GM06990 (cell line): Measurements from ENCODE around the gene TEX19.

Source experiments
- DNase-seq: peaks from one replicate; pipeline ENCODE4 v3.0.0-alpha.2; 2011; ENCODE audit not compliant: insufficient read length; ENCODE audit errors: extremely low read depth
- H3K27me3 ChIP-seq: replicated peaks from 2 replicates; pipeline ENCODE4 v1.6.0; 2011; ENCODE audit warnings: low read length; ENCODE audit not compliant: control insufficient read depth, insufficient read depth
- H3K36me3 ChIP-seq: 2 replicates; pipeline ENCODE4 v1.5.1; 2011; ENCODE audit warnings: low read length; ENCODE audit not compliant: control insufficient read depth, insufficient read depth
- H3K4me3 ChIP-seq: replicated peaks from 2 replicates; pipeline ENCODE4 v1.5.1; 2011; ENCODE audit warnings: low read depth, mild to moderate bottlenecking, control low read depth, low read length
- CTCF ChIP-seq: IDR thresholded peaks from 2 replicates; pipeline ENCODE4 v1.5.1; 2011; ENCODE audit warnings: low read length, control low read depth, mild to moderate bottlenecking, inconsistent platforms; ENCODE audit not compliant: insufficient read depth, poor library complexity, severe bottlenecking

The TEX19 gene

GRCh38 chr17:82327289-82327688 is 31.8 kb upstream of the TEX19 start:
- no peaks in the 10 kb centered on the region for H3K36me3 ChIP-seq
- H3K27me3 ChIP-seq: peaks cover 2% of the 10 kb centered on the region
- H3K4me3 ChIP-seq: no peak overlapping the region
- TF ChIP-seq CTCF: no peak
- DNase-seq: no peak

- peaks cover 2% of the 10 kb centered on the region for H3K27me3 ChIP-seq
- no peak for TF ChIP-seq CTCF
- DNase-seq: no peak
- H3K4me3 ChIP-seq: no peak overlapping the region
- no peaks in the 10 kb centered on the region for H3K36me3 ChIP-seq
Measured at GRCh38 chr17:82327757-82328140, 31.3 kb upstream of the TEX19 start.

- no peak for TF ChIP-seq CTCF
- no peak for DNase-seq
- no peak overlapping the region for H3K4me3 ChIP-seq
- no peaks in the 10 kb centered on the region for H3K36me3 ChIP-seq
- H3K27me3 ChIP-seq: peaks cover 4% of the 10 kb centered on the region
Measured at GRCh38 chr17:82328141-82328993, 30.7 kb upstream of the TEX19 start.

GRCh38 chr17:82328994-82329507 is 30.0 kb upstream of the TEX19 start:
- Histone ChIP-seq H3K36me3 (no peaks in the 10 kb centered on the region), H3K4me3 (no peak overlapping the region), H3K27me3 (peaks cover 4% of the 10 kb centered on the region)
- no peak for TF ChIP-seq CTCF
- no peak for DNase-seq

GRCh38 chr17:82329683-82330321 is 29.2 kb upstream of the TEX19 start:
- Histone ChIP-seq H3K36me3 (no peaks in the 10 kb centered on the region), H3K4me3 (no peak overlapping the region), H3K27me3 (peaks cover 4% of the 10 kb centered on the region)
- DNase-seq: no peak
- TF ChIP-seq CTCF: no peak
